Measurements from ENCODE around the gene MOB3C.

The MOB3C gene

GRCh38 chr1:46619656-46620258 is 3.1 kb upstream of the MOB3C start:
- TF ChIP-seq, protein P1, sequence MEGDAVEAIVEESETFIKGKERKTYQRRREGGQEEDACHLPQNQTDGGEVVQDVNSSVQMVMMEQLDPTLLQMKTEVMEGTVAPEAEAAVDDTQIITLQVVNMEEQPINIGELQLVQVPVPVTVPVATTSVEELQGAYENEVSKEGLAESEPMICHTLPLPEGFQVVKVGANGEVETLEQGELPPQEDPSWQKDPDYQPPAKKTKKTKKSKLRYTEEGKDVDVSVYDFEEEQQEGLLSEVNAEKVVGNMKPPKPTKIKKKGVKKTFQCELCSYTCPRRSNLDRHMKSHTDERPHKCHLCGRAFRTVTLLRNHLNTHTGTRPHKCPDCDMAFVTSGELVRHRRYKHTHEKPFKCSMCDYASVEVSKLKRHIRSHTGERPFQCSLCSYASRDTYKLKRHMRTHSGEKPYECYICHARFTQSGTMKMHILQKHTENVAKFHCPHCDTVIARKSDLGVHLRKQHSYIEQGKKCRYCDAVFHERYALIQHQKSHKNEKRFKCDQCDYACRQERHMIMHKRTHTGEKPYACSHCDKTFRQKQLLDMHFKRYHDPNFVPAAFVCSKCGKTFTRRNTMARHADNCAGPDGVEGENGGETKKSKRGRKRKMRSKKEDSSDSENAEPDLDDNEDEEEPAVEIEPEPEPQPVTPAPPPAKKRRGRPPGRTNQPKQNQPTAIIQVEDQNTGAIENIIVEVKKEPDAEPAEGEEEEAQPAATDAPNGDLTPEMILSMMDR (IDR thresholded peaks at IDR 0.05; ENCODE audit: low read depth, low read length, missing control alignments) = no peak
- no peak for DNase-seq (ENCODE audit: extremely low read depth, low read depth)
- no peak overlapping the region for H3K4me3 ChIP-seq (replicated peaks; ENCODE audit: low read depth, low read length)

- no peak for DNase-seq (ENCODE audit: extremely low read depth, low read depth)
- H3K4me3 ChIP-seq (replicated peaks; ENCODE audit: low read depth, low read length) = no peak overlapping the region
- TF ChIP-seq, protein P1 (IDR thresholded peaks at IDR 0.05; ENCODE audit: low read depth, low read length, missing control alignments) = no peak
Observed at GRCh38 chr1:46618754-46619415, 2.3 kb upstream of the MOB3C start.

- TF ChIP-seq, protein P1 (IDR thresholded peaks at IDR 0.05; ENCODE audit: low read depth, low read length, missing control alignments) = no peak
- no peak overlapping the region for H3K4me3 ChIP-seq (replicated peaks; ENCODE audit: low read depth, low read length)
- DNase-seq (ENCODE audit: extremely low read depth, low read depth) = no peak
Observed at GRCh38 chr1:46617833-46618232, 1.2 kb upstream of the MOB3C start.

DNA sequence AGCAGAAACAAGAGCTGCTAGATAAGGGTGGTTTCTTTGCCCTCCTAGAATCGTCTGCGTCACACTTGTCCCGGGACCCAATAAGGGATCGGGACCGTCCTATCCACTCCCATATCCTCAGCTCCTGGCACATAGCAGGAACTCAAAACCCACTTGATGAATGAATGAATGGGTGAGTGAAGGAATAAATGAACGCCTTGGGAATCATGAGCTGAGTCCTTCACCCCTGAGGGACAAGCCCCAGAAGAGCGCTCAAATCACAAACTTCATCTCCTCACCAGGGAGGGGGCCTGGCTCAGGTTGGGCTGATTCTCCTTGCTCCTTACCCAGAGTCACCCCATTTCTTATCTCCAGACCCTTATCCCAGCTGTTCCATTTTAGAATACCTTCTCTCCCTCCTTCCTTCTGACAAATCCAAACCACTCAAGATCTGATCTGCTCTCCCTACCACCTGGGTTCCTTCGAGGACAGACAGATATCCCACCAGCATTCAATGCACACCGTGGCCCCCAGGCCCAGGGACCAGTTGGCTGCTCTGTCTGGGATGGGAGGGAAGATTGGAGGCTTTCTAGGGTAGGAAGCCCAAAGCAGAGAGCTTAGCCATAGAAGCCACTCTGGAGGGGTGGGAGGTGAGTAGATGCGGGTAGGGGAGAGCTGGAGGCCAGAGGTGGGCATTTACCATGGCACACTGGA is 643 bp upstream of the MOB3C start:
- peak overlapping the region; percentile 51 for H3K4me3 ChIP-seq (replicated peaks; ENCODE audit: low read depth, low read length)
- DNase-seq (ENCODE audit: extremely low read depth, low read depth) = no peak
- TF ChIP-seq, protein P1 (IDR thresholded peaks at IDR 0.05; ENCODE audit: low read depth, low read length, missing control alignments) = no peak

DNA sequence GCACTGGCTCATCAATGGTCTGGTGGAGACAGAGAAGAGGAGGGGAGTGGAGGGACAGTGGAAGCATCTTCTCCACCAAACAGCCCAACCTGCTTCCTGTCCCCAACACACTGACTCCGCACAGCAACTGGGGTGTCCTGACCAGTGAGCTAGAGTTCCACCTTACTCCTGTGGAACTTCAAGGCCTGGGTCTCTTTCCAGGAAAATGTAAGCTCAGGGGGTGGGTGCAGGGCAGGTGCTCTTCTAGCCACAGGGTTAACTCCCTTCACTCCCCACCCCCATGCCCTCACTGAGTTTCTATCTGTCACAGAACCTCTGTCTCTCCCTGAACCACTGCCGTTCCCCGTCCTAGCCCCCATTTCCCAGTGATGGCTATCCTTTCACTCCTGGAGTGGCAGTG is 876 bp downstream of the MOB3C start:
- TF ChIP-seq, protein P1 (IDR thresholded peaks at IDR 0.05; ENCODE audit: low read depth, low read length, missing control alignments) = no peak
- H3K4me3 ChIP-seq (replicated peaks; ENCODE audit: low read depth, low read length) = peak overlapping the region; percentile 51
- no peak for DNase-seq (ENCODE audit: extremely low read depth, low read depth)

GRCh38 chr1:46615088-46615487 is 1.5 kb downstream of the MOB3C start:
- H3K4me3 ChIP-seq (replicated peaks; ENCODE audit: low read depth, low read length) = no peak overlapping the region
- no peak for DNase-seq (ENCODE audit: extremely low read depth, low read depth)
- TF ChIP-seq, protein P1 (IDR thresholded peaks at IDR 0.05; ENCODE audit: low read depth, low read length, missing control alignments) = no peak
